Liver (tissue), 3 donors: ENCODE data around the gene TMEM176B.

Experiments
- CTCF ChIP-seq: fragments of 150-350 bp; IDR thresholded peaks from 2 replicates; pipeline ENCODE4 v1.5.1; 2017; ENCODE audit warnings: improper control_type of control experiment, low read depth, low read length; ENCODE audit not compliant: missing input control
- REST ChIP-seq: IDR thresholded peaks from 2 replicates; pipeline ENCODE4 v1.6.1; 2016; ENCODE audit warnings: antibody characterized with exemption, mild to moderate bottlenecking
- TAF1 ChIP-seq: conservative IDR thresholded peaks from 2 replicates; pipeline ENCODE4 v1.6.1; 2016; ENCODE audit warnings: antibody characterized with exemption, mild to moderate bottlenecking
- donor health status: healthy.
- donor health status: healthy.

GRCh38 chr7:150826061-150826849 lies 26.1 kb upstream of the TMEM176B start:
- peak; percentile 14 for TF ChIP-seq CTCF
- TF ChIP-seq REST, result peak; percentile 78
- no peak for TF ChIP-seq TAF1
